ENCODE measurements around the gene ADGRE1. TPM values are rescaled to one million over a fixed set of nuclear protein-coding genes. Genes with fewer than 3 reads are reported as not detected.

ADGRE1 gene
- 2.4 TPM for total RNA-seq
- 1 to 10 TPM in 3 of 4 donors, under 1 TPM in 1; 0.92 to 2.0 (median 1.2) TPM for polyA plus RNA-seq

- peaks cover 4% of the 10 kb centered on the region for H3K36me3 Mint-ChIP-seq
- peaks cover 0 to 13% (median 4%) of the 10 kb centered on the region in 7 donors for H3K9me3 Mint-ChIP-seq
- H3K4me1 ChIP-seq (ENCODE audit: control insufficient read depth, insufficient read depth, low read length, poor library complexity, severe bottlenecking) = peaks cover 19% of the 10 kb centered on the region
- peak within 1 kb of the TSS in 2 of 3 donors; percentile 60 to 62 for H3K27ac Mint-ChIP-seq
- peaks cover 6 to 55% (median 24%) of the 10 kb centered on the region in 4 donors for H3K4me1 Mint-ChIP-seq
- no peaks in the 10 kb centered on the region for H3K36me3 ChIP-seq (ENCODE audit: control insufficient read depth, insufficient read depth, low read length)
- H3K4me3 ChIP-seq (ENCODE audit: low read depth, low read length) = no peak within 1 kb of the TSS
- H3K27me3 ChIP-seq (ENCODE audit: control insufficient read depth, insufficient read depth, low read length) = no peaks in the 10 kb centered on the region
- no peak for ATAC-seq (ENCODE audit: low read depth in 2 of 2)
- H3K9me3 ChIP-seq (ENCODE audit: control insufficient read depth in 2 of 2, low read length in 2 of 2) = peaks cover 0 to 7% of the 10 kb centered on the region in 2 experiments
- no peaks in the 10 kb centered on the region for H3K27me3 Mint-ChIP-seq
- no peak within 1 kb of the TSS for H3K27ac ChIP-seq (ENCODE audit: insufficient read depth, low read length, poor library complexity, severe bottlenecking)
- H3K4me3 Mint-ChIP-seq = peak within 1 kb of the TSS in 2 of 4 donors; percentile 35 to 84
- DNase-seq = peak in 1 of 3 donors; percentile 20
These were observed at the start of gene ADGRE1 for GRCh38 chr19:6887316-6887715. ADGRE1 (plus strand) TSS chr19:6887579; CDS start chr19:6887609, 30 bp downstream.

- ATAC-seq (ENCODE audit: low read depth in 2 of 2) (no peak), DNase-seq (no peak)
- Mint-ChIP-seq H3K4me3 (no peak overlapping the region), H3K27ac (peak overlapping the region in 2 of 3 donors; percentile 40 to 45), H3K9me3 (peaks cover 0 to 1% (median 0%) of the 10 kb centered on the region in 7 donors), H3K36me3 (peaks cover 46% of the 10 kb centered on the region), H3K27me3 (no peaks in the 10 kb centered on the region), H3K4me1 (peaks cover 5 to 13% (median 8%) of the 10 kb centered on the region in 4 donors)
- Histone ChIP-seq H3K9me3 (ENCODE audit: control insufficient read depth in 2 of 2, low read length in 2 of 2) (peaks cover 0 to 2% of the 10 kb centered on the region in 2 experiments), H3K27ac (ENCODE audit: insufficient read depth, low read length, poor library complexity, severe bottlenecking) (no peak overlapping the region), H3K27me3 (ENCODE audit: control insufficient read depth, insufficient read depth, low read length) (no peaks in the 10 kb centered on the region), H3K36me3 (ENCODE audit: control insufficient read depth, insufficient read depth, low read length) (peaks cover 60% of the 10 kb centered on the region), H3K4me3 (ENCODE audit: low read depth, low read length) (no peak overlapping the region), H3K4me1 (ENCODE audit: control insufficient read depth, insufficient read depth, low read length, poor library complexity, severe bottlenecking) (no peaks in the 10 kb centered on the region)
These were observed 49.2 kb upstream of the ADGRE1 start for GRCh38 chr19:6838062-6838655.

- Histone ChIP-seq H3K4me1 (ENCODE audit: control insufficient read depth, insufficient read depth, low read length, poor library complexity, severe bottlenecking) (no peaks in the 10 kb centered on the region), H3K27me3 (ENCODE audit: control insufficient read depth, insufficient read depth, low read length) (no peaks in the 10 kb centered on the region), H3K4me3 (ENCODE audit: low read depth, low read length) (no peak overlapping the region), H3K9me3 (ENCODE audit: control insufficient read depth in 2 of 2, low read length in 2 of 2) (no peaks in the 10 kb centered on the region), H3K27ac (ENCODE audit: insufficient read depth, low read length, poor library complexity, severe bottlenecking) (no peak overlapping the region), H3K36me3 (ENCODE audit: control insufficient read depth, insufficient read depth, low read length) (peaks cover 36% of the 10 kb centered on the region)
- no peak for DNase-seq
- no peak for ATAC-seq (ENCODE audit: low read depth in 2 of 2)
- Mint-ChIP-seq H3K27me3 (no peaks in the 10 kb centered on the region), H3K27ac (no peak overlapping the region), H3K4me3 (no peak overlapping the region), H3K36me3 (peaks cover 22% of the 10 kb centered on the region), H3K9me3 (peaks cover 0 to under 1% (median 0%) of the 10 kb centered on the region in 7 donors), H3K4me1 (peaks cover 0 to 5% (median 2%) of the 10 kb centered on the region in 4 donors)
These were observed 44.3 kb upstream of the ADGRE1 start for GRCh38 chr19:6842871-6843607.

- Mint-ChIP-seq H3K4me3 (no peak overlapping the region), H3K27me3 (no peaks in the 10 kb centered on the region), H3K27ac (no peak overlapping the region), H3K36me3 (peaks cover 30% of the 10 kb centered on the region), H3K4me1 (peaks cover 0 to 5% (median 0%) of the 10 kb centered on the region in 4 donors), H3K9me3 (no peaks in the 10 kb centered on the region)
- DNase-seq (no peak), ATAC-seq (ENCODE audit: low read depth in 2 of 2) (no peak)
- no peaks in the 10 kb centered on the region for H3K9me3 ChIP-seq (ENCODE audit: control insufficient read depth in 2 of 2, low read length in 2 of 2)
- no peak overlapping the region for H3K4me3 ChIP-seq (ENCODE audit: low read depth, low read length)
- peaks cover 56% of the 10 kb centered on the region for H3K36me3 ChIP-seq (ENCODE audit: control insufficient read depth, insufficient read depth, low read length)
- no peak overlapping the region for H3K27ac ChIP-seq (ENCODE audit: insufficient read depth, low read length, poor library complexity, severe bottlenecking)
- no peaks in the 10 kb centered on the region for H3K4me1 ChIP-seq (ENCODE audit: control insufficient read depth, insufficient read depth, low read length, poor library complexity, severe bottlenecking)
- no peaks in the 10 kb centered on the region for H3K27me3 ChIP-seq (ENCODE audit: control insufficient read depth, insufficient read depth, low read length)
These were observed 39.6 kb upstream of the ADGRE1 start for GRCh38 chr19:6847828-6848200.

GRCh38 chr19:6848986-6849385 lies 38.4 kb upstream of the ADGRE1 start:
- ATAC-seq (ENCODE audit: low read depth in 2 of 2) (no peak), DNase-seq (no peak)
- Mint-ChIP-seq H3K4me1 (peaks cover 0 to 5% (median 0%) of the 10 kb centered on the region in 4 donors), H3K4me3 (no peak overlapping the region), H3K27me3 (no peaks in the 10 kb centered on the region), H3K36me3 (peaks cover 25% of the 10 kb centered on the region), H3K27ac (no peak overlapping the region), H3K9me3 (no peaks in the 10 kb centered on the region)
- H3K27me3 ChIP-seq (ENCODE audit: control insufficient read depth, insufficient read depth, low read length) = no peaks in the 10 kb centered on the region
- no peaks in the 10 kb centered on the region for H3K4me1 ChIP-seq (ENCODE audit: control insufficient read depth, insufficient read depth, low read length, poor library complexity, severe bottlenecking)
- peaks cover 62% of the 10 kb centered on the region for H3K36me3 ChIP-seq (ENCODE audit: control insufficient read depth, insufficient read depth, low read length)
- no peak overlapping the region for H3K4me3 ChIP-seq (ENCODE audit: low read depth, low read length)
- no peak overlapping the region for H3K27ac ChIP-seq (ENCODE audit: insufficient read depth, low read length, poor library complexity, severe bottlenecking)
- H3K9me3 ChIP-seq (ENCODE audit: control insufficient read depth in 2 of 2, low read length in 2 of 2) = no peaks in the 10 kb centered on the region

- peaks cover 62% of the 10 kb centered on the region for H3K36me3 ChIP-seq (ENCODE audit: control insufficient read depth, insufficient read depth, low read length)
- Mint-ChIP-seq H3K9me3 (no peaks in the 10 kb centered on the region), H3K4me3 (no peak overlapping the region), H3K27me3 (no peaks in the 10 kb centered on the region), H3K4me1 (peaks cover 0 to 3% (median 0%) of the 10 kb centered on the region in 4 donors), H3K36me3 (peaks cover 29% of the 10 kb centered on the region), H3K27ac (peak overlapping the region in 1 of 3 donors; percentile 80)
- no peaks in the 10 kb centered on the region for H3K4me1 ChIP-seq (ENCODE audit: control insufficient read depth, insufficient read depth, low read length, poor library complexity, severe bottlenecking)
- no peak for ATAC-seq (ENCODE audit: low read depth in 2 of 2)
- DNase-seq = no peak
- H3K9me3 ChIP-seq (ENCODE audit: control insufficient read depth in 2 of 2, low read length in 2 of 2) = no peaks in the 10 kb centered on the region
- no peaks in the 10 kb centered on the region for H3K27me3 ChIP-seq (ENCODE audit: control insufficient read depth, insufficient read depth, low read length)
- H3K27ac ChIP-seq (ENCODE audit: insufficient read depth, low read length, poor library complexity, severe bottlenecking) = no peak overlapping the region
- no peak overlapping the region for H3K4me3 ChIP-seq (ENCODE audit: low read depth, low read length)
These were observed 37.5 kb upstream of the ADGRE1 start for GRCh38 chr19:6849876-6850275.

- Mint-ChIP-seq H3K36me3 (peaks cover 43% of the 10 kb centered on the region), H3K4me1 (peaks cover 0 to 7% (median 0%) of the 10 kb centered on the region in 4 donors), H3K9me3 (no peaks in the 10 kb centered on the region), H3K4me3 (no peak overlapping the region), H3K27ac (no peak overlapping the region), H3K27me3 (no peaks in the 10 kb centered on the region)
- no peaks in the 10 kb centered on the region for H3K4me1 ChIP-seq (ENCODE audit: control insufficient read depth, insufficient read depth, low read length, poor library complexity, severe bottlenecking)
- no peak for DNase-seq
- no peak for ATAC-seq (ENCODE audit: low read depth in 2 of 2)
- H3K27ac ChIP-seq (ENCODE audit: insufficient read depth, low read length, poor library complexity, severe bottlenecking) = no peak overlapping the region
- H3K4me3 ChIP-seq (ENCODE audit: low read depth, low read length) = no peak overlapping the region
- no peaks in the 10 kb centered on the region for H3K27me3 ChIP-seq (ENCODE audit: control insufficient read depth, insufficient read depth, low read length)
- H3K36me3 ChIP-seq (ENCODE audit: control insufficient read depth, insufficient read depth, low read length) = peaks cover 76% of the 10 kb centered on the region
- H3K9me3 ChIP-seq (ENCODE audit: control insufficient read depth in 2 of 2, low read length in 2 of 2) = no peaks in the 10 kb centered on the region
These were observed 36.0 kb upstream of the ADGRE1 start for GRCh38 chr19:6851359-6851758.
